Measurements from ENCODE around the gene PRRX1.

Gene PRRX1

DNA sequence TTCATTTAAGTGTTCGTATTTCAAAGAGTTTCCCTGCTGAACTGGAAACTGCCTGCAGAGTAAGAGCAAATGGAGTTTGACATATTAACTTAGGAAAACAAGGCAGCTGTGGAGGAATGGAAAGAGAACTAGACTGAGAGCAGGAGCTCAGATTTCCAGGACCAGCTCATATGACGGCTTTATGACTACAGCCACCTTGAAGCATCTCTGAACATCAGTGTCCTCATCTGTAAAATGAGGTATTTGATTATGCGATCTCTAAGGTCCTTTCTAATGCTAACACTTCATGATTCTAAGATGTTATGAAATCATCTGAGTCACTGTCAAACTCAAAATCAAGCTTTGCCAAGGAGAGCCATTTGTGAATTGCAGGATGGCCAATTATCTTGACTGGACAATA, 112.3 kb downstream of the PRRX1 start:
- DNase-seq: no peak

DNA sequence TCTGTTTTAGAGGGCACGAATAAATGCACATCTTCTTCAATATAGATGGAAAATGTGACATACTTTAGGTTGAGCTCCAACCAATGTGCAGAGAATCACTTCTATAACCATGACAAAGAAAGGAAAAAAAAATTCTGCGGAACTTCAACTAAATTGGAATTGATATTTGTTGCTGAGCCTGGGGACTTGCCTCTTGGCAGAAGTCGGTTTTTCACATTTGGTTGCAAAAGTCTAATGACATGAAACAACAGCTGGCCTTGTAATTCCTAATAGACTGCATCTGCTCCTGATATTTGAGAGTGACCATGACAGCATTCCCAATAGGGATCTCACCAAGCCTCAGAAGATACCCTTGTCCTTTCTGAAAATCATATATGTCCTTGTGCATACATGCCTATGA, 112.8 kb downstream of the PRRX1 start:
- no peak for DNase-seq
